ENCODE results near the gene PRSS3.
"Not testable (repeated sequence)": the region's sequence is repeated elsewhere in the genome, so short reads cannot be mapped to it uniquely, and the experiment has no call there.

PRSS3 gene

DNA sequence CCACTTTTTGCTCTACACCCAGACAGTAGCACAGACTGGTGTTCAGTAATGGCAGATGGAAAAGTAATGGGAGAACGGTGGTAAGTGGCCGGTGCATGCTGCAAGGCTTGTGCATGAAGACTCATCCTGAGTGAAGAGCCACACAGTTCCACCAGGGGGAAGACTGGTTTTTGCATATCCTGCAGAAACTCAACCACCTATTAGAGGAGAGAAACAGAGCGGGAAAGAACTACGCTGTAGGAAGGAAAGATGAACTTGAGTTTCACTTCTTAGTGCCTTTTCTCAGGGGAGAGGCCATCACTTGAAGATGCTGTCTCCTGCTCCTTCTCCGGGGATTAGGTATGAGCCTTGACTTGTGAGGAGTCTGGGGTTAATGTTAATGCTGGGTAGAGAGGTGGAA lies 9.4 kb upstream of the PRSS3 start:
- H3K36me3 ChIP-seq (ENCODE audit: control insufficient read depth, insufficient read depth, low read length) = no peaks in the 10 kb centered on the region
- H3K27me3 ChIP-seq (replicated peaks; ENCODE audit: control insufficient read depth, insufficient read depth, low read length, poor library complexity, severe bottlenecking) = no peaks in the 10 kb centered on the region
- H3K27ac ChIP-seq (ENCODE audit: insufficient read depth, low read length, poor library complexity, severe bottlenecking) = no peak overlapping the region
- DNase-seq = no peak
- no peaks in the 10 kb centered on the region for H3K4me1 ChIP-seq (ENCODE audit: control insufficient read depth, insufficient read depth, low read length, poor library complexity, severe bottlenecking)
- no peaks in the 10 kb centered on the region for H3K9me3 ChIP-seq (ENCODE audit: control insufficient read depth, low read length)
- no peak overlapping the region for H3K4me3 ChIP-seq (ENCODE audit: insufficient read depth, low read depth, low read length, poor library complexity, severe bottlenecking)

DNA sequence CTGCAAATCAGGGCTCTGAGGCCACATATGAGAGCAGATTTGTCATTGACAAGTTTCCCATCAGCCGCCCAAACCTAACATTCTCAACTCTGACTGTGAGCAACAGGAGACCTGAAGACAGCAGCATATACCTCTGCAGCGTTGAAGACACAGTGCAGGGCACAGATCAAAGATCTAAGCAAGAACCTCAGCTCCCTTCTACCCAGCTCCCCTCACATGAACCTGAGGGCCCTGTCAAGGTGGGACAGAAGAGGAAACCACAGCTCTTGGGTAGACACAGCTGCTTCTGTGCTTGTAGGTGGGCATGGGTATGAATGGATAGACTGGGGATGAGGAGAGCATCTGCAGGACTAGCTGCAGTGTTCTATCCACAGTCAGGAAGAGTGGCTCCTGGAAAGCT lies 8.7 kb upstream of the PRSS3 start:
- Histone ChIP-seq H3K4me3 (ENCODE audit: insufficient read depth, low read depth, low read length, poor library complexity, severe bottlenecking) (no peak overlapping the region), H3K27ac (ENCODE audit: insufficient read depth, low read length, poor library complexity, severe bottlenecking) (no peak overlapping the region), H3K36me3 (ENCODE audit: control insufficient read depth, insufficient read depth, low read length) (no peaks in the 10 kb centered on the region), H3K4me1 (ENCODE audit: control insufficient read depth, insufficient read depth, low read length, poor library complexity, severe bottlenecking) (no peaks in the 10 kb centered on the region), H3K9me3 (ENCODE audit: control insufficient read depth, low read length) (no peaks in the 10 kb centered on the region), H3K27me3 (replicated peaks; ENCODE audit: control insufficient read depth, insufficient read depth, low read length, poor library complexity, severe bottlenecking) (no peaks in the 10 kb centered on the region)
- DNase-seq = no peak

DNA sequence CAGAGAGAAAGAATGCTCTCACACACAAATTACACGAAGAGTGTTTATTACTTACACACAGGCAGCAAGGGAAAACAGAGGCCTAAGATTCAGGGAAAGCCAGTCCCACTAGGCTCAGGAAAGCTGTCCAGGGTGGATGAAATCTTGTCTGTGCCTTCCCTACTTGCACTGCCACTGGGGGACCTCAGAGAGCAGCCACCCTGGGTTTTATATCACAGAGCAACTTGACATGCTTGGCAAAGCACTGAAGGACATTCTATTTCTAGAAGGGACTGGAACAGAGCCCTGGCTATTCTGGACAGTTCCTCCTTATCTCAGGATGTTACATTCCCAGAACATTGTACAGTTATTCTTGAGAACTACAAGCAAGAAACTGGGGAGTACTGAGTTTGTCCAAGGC lies 7.5 kb upstream of the PRSS3 start:
- Histone ChIP-seq H3K4me3 (ENCODE audit: insufficient read depth, low read depth, low read length, poor library complexity, severe bottlenecking) (no peak overlapping the region), H3K9me3 (ENCODE audit: control insufficient read depth, low read length) (no peaks in the 10 kb centered on the region), H3K4me1 (ENCODE audit: control insufficient read depth, insufficient read depth, low read length, poor library complexity, severe bottlenecking) (no peaks in the 10 kb centered on the region), H3K36me3 (ENCODE audit: control insufficient read depth, insufficient read depth, low read length) (no peaks in the 10 kb centered on the region), H3K27ac (ENCODE audit: insufficient read depth, low read length, poor library complexity, severe bottlenecking) (no peak overlapping the region), H3K27me3 (replicated peaks; ENCODE audit: control insufficient read depth, insufficient read depth, low read length, poor library complexity, severe bottlenecking) (no peaks in the 10 kb centered on the region)
- DNase-seq = no peak

DNA sequence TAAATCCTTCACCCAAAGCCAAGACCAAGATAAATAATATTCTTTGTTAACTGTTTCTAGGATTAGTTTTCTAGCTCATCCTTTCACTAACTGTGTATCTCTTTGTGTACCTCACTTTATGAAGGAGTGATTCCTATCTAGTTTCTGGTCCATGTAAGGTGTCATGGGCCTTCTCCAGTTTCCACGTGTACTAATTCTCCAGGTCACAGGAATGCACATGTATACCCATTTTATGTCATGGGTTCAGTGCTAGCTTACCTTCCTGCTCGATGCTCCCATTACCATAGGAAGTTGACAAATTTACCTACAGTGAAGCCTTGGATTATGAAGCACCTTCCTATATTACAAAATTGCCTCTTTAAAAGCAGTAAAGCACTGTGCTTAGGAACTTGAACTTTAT lies 5.9 kb upstream of the PRSS3 start:
- not testable (repeated sequence) for H3K4me3 ChIP-seq (ENCODE audit: insufficient read depth, low read depth, low read length, poor library complexity, severe bottlenecking); H3K36me3 ChIP-seq (ENCODE audit: control insufficient read depth, insufficient read depth, low read length); H3K4me1 ChIP-seq (ENCODE audit: control insufficient read depth, insufficient read depth, low read length, poor library complexity, severe bottlenecking)

DNA sequence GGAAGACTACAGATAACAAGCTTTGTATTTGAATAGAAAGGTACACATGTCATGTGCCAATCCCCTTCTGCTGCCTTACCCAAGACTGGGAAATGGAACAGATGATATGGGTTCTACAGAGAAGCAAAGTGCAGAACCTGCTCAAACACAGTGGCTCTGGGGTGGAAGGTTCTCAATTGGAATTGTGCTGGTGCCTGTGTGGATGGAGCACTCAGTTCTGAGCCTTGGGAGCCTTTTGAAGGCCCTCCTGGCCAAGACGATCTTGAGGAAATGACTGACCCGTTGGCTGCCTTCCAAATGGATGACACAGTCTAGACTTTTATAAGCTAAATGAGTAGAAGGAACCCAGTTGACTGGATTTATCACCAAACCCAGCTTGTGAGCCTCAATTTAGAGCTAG lies 4.2 kb upstream of the PRSS3 start:
- H3K27me3 ChIP-seq (replicated peaks; ENCODE audit: control insufficient read depth, insufficient read depth, low read length, poor library complexity, severe bottlenecking) = no peaks in the 10 kb centered on the region
- no peak overlapping the region for H3K4me3 ChIP-seq (ENCODE audit: insufficient read depth, low read depth, low read length, poor library complexity, severe bottlenecking)
- DNase-seq = no peak
- no peaks in the 10 kb centered on the region for H3K4me1 ChIP-seq (ENCODE audit: control insufficient read depth, insufficient read depth, low read length, poor library complexity, severe bottlenecking)
- H3K36me3 ChIP-seq (ENCODE audit: control insufficient read depth, insufficient read depth, low read length) = no peaks in the 10 kb centered on the region
- no peaks in the 10 kb centered on the region for H3K9me3 ChIP-seq (ENCODE audit: control insufficient read depth, low read length)
- no peak overlapping the region for H3K27ac ChIP-seq (ENCODE audit: insufficient read depth, low read length, poor library complexity, severe bottlenecking)

More for the DNA sequence above, 5.9 kb upstream of the PRSS3 start:
- H3K9me3 ChIP-seq (ENCODE audit: control insufficient read depth, low read length); DNase-seq; H3K27ac ChIP-seq (ENCODE audit: insufficient read depth, low read length, poor library complexity, severe bottlenecking); H3K27me3 ChIP-seq (replicated peaks; ENCODE audit: control insufficient read depth, insufficient read depth, low read length, poor library complexity, severe bottlenecking): not testable (repeated sequence)

DNA sequence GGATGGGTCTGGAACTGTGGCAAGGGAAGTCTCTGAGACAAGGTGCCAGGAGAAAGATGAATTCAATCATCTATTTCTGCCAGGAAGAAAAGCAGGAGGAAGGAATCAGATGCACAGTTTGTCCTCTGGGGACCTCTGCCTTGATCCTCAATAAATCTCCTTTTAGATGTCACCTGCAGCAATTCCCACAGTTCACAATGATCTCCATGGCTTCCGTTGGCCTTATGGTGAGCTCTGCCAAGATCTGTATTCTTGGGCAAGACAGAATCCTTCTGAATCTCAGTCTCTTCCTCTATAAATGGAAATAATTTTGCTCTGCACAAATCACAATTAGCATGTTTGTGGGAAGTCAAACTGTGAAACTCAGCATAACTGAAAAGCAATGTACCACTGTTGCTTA lies 1.9 kb upstream of the PRSS3 start:
- H3K27ac ChIP-seq (ENCODE audit: insufficient read depth, low read length, poor library complexity, severe bottlenecking); DNase-seq; H3K9me3 ChIP-seq (ENCODE audit: control insufficient read depth, low read length); H3K27me3 ChIP-seq (replicated peaks; ENCODE audit: control insufficient read depth, insufficient read depth, low read length, poor library complexity, severe bottlenecking); H3K36me3 ChIP-seq (ENCODE audit: control insufficient read depth, insufficient read depth, low read length); H3K4me3 ChIP-seq (ENCODE audit: insufficient read depth, low read depth, low read length, poor library complexity, severe bottlenecking); H3K4me1 ChIP-seq (ENCODE audit: control insufficient read depth, insufficient read depth, low read length, poor library complexity, severe bottlenecking): not testable (repeated sequence)

DNA sequence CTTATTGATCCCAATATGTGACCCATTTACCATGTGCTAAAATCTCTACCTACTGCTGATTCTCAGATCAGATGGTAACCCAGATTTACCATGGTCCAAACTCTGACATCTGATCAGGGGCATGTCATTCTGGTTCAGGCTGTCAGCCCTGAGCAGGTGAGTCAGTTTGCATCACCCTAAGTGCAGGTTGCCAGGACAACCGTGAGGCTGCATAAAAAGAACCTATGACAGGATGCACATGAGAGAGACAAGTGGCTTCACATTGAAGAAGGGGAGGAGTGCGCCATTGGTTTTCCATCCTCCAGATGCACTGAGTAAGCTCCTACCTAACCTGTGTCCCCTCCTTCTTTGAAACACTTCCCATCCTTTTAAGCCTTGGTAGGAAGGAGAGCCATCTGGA lies 801 bp upstream of the PRSS3 start:
- no peaks in the 10 kb centered on the region for H3K36me3 ChIP-seq (ENCODE audit: control insufficient read depth, insufficient read depth, low read length)
- H3K27me3 ChIP-seq (replicated peaks; ENCODE audit: control insufficient read depth, insufficient read depth, low read length, poor library complexity, severe bottlenecking) = no peaks in the 10 kb centered on the region
- H3K9me3 ChIP-seq (ENCODE audit: control insufficient read depth, low read length) = no peaks in the 10 kb centered on the region
- no peak overlapping the region for H3K27ac ChIP-seq (ENCODE audit: insufficient read depth, low read length, poor library complexity, severe bottlenecking)
- no peak for DNase-seq
- H3K4me1 ChIP-seq (ENCODE audit: control insufficient read depth, insufficient read depth, low read length, poor library complexity, severe bottlenecking) = no peaks in the 10 kb centered on the region
- no peak overlapping the region for H3K4me3 ChIP-seq (ENCODE audit: insufficient read depth, low read depth, low read length, poor library complexity, severe bottlenecking)

DNA sequence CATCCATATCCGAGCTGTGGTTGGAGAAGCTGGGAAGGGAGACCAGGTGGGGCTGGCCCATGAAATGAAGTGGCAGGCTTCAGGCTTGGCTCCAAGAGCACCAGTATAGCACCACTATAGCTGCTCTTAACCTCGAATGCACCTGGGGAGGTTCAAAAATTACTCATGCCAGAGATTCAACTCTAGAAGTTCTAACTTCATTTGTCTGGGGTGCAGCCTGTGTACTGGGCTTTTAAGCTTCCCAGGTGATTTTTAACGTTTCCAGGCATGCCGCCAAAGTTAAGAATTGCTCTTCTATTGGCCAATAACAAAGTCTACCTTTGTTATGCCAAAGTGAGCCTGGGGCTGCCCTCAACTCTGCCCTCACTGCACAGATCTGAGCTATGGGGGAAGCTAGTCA lies 458 bp downstream of the PRSS3 start:
- H3K36me3 ChIP-seq (ENCODE audit: control insufficient read depth, insufficient read depth, low read length) = no peaks in the 10 kb centered on the region
- no peaks in the 10 kb centered on the region for H3K4me1 ChIP-seq (ENCODE audit: control insufficient read depth, insufficient read depth, low read length, poor library complexity, severe bottlenecking)
- H3K4me3 ChIP-seq (ENCODE audit: insufficient read depth, low read depth, low read length, poor library complexity, severe bottlenecking) = no peak overlapping the region
- no peaks in the 10 kb centered on the region for H3K27me3 ChIP-seq (replicated peaks; ENCODE audit: control insufficient read depth, insufficient read depth, low read length, poor library complexity, severe bottlenecking)
- no peaks in the 10 kb centered on the region for H3K9me3 ChIP-seq (ENCODE audit: control insufficient read depth, low read length)
- H3K27ac ChIP-seq (ENCODE audit: insufficient read depth, low read length, poor library complexity, severe bottlenecking) = no peak overlapping the region
- no peak for DNase-seq

DNA sequence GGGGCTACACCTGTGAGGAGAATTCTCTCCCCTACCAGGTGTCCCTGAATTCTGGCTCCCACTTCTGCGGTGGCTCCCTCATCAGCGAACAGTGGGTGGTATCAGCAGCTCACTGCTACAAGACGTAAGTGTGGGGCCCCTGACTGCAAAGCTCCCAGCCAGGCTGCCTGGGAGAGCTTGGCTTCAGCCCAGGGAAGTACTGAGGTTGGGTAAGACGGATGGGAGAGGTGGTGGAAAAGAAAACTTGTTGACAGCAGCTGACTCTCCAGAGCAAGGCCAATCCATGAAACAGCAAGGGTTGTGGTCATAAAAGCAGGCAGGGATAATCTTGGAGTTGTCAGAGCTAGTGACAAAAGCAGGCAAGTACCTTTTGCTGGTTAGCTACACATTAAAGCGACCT lies 1.3 kb downstream of the PRSS3 start:
- not testable (repeated sequence) for DNase-seq; H3K4me3 ChIP-seq (ENCODE audit: insufficient read depth, low read depth, low read length, poor library complexity, severe bottlenecking); H3K27ac ChIP-seq (ENCODE audit: insufficient read depth, low read length, poor library complexity, severe bottlenecking); H3K27me3 ChIP-seq (replicated peaks; ENCODE audit: control insufficient read depth, insufficient read depth, low read length, poor library complexity, severe bottlenecking); H3K4me1 ChIP-seq (ENCODE audit: control insufficient read depth, insufficient read depth, low read length, poor library complexity, severe bottlenecking); H3K36me3 ChIP-seq (ENCODE audit: control insufficient read depth, insufficient read depth, low read length); H3K9me3 ChIP-seq (ENCODE audit: control insufficient read depth, low read length)

DNA sequence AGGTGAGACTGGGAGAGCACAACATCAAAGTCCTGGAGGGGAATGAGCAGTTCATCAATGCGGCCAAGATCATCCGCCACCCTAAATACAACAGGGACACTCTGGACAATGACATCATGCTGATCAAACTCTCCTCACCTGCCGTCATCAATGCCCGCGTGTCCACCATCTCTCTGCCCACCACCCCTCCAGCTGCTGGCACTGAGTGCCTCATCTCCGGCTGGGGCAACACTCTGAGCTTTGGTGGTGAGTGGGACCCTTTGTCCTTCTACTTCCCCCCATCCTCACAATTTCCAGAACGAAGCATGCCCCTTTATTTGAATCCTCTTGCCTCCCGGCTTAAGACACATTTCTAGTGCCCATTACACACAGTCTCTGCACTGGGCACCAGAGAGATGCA lies 2.5 kb downstream of the PRSS3 start:
- Histone ChIP-seq H3K27ac (ENCODE audit: insufficient read depth, low read length, poor library complexity, severe bottlenecking) (no peak overlapping the region), H3K27me3 (replicated peaks; ENCODE audit: control insufficient read depth, insufficient read depth, low read length, poor library complexity, severe bottlenecking) (no peaks in the 10 kb centered on the region), H3K36me3 (ENCODE audit: control insufficient read depth, insufficient read depth, low read length) (no peaks in the 10 kb centered on the region), H3K4me1 (ENCODE audit: control insufficient read depth, insufficient read depth, low read length, poor library complexity, severe bottlenecking) (no peaks in the 10 kb centered on the region), H3K4me3 (ENCODE audit: insufficient read depth, low read depth, low read length, poor library complexity, severe bottlenecking) (no peak overlapping the region), H3K9me3 (ENCODE audit: control insufficient read depth, low read length) (no peaks in the 10 kb centered on the region)
- DNase-seq = no peak

DNA sequence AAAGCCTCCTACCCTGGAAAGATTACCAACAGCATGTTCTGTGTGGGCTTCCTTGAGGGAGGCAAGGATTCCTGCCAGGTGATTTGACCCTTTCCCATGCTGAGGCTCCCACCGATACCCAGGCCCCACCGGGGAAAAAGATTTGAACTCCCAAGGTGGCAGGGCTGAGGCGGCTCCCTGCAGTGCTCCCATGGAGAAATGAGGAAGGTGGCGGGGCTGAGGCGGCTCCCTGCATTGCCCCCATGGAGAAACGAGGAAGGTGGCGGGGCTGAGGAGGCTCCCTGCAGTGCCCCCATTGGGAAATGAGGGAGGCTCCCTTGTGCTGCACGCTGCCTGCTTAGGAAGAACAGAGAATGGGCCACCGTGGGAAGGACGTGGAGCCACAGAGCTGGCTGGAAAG lies 3.2 kb downstream of the PRSS3 start:
- Histone ChIP-seq H3K27ac (ENCODE audit: insufficient read depth, low read length, poor library complexity, severe bottlenecking) (no peak overlapping the region), H3K4me3 (ENCODE audit: insufficient read depth, low read depth, low read length, poor library complexity, severe bottlenecking) (no peak overlapping the region), H3K9me3 (ENCODE audit: control insufficient read depth, low read length) (no peaks in the 10 kb centered on the region), H3K27me3 (replicated peaks; ENCODE audit: control insufficient read depth, insufficient read depth, low read length, poor library complexity, severe bottlenecking) (no peaks in the 10 kb centered on the region), H3K36me3 (ENCODE audit: control insufficient read depth, insufficient read depth, low read length) (no peaks in the 10 kb centered on the region), H3K4me1 (ENCODE audit: control insufficient read depth, insufficient read depth, low read length, poor library complexity, severe bottlenecking) (no peaks in the 10 kb centered on the region)
- DNase-seq = no peak
